GM12878 (cell line): ENCODE measurements around the gene TPPP. TPM values are rescaled to one million over a fixed set of nuclear protein-coding genes. Genes with fewer than 3 reads are reported as not detected.

Source experiments
- ATAC-seq: fragments of 200-7000 bp; cut with Tn5 transposase; 3 replicates; pipeline ENCODE4 v1.9.1; 2020; ENCODE audit warnings: mild to moderate bottlenecking, moderate library complexity
- BruUV-seq: library from RNA; stranded (reverse); fragments of 400-500 nt; replicated peaks from 2 replicates; lab custom pipeline; 2021; lab: Mats Ljungman, UMichigan
- CTCF ChIA-PET: fragments of 300-600 bp; sonication (Branson Sonifier 250); formaldehyde crosslinking; extraction: SDS; loops from one replicate; lab custom pipeline; 2021; ENCODE audit warnings: inconsistent platforms; lab: Yijun Ruan, JAX
- POLR2A ChIA-PET: fragments of 350-600 bp; formaldehyde crosslinking; extraction: SDS; loops from one replicate; lab custom pipeline; 2021; ENCODE audit warnings: inconsistent platforms; lab: Charles Lee
- RAD21 ChIA-PET: fragments of 300-600 bp; sonication (Branson Sonifier 250); formaldehyde crosslinking; loops from one replicate; lab custom pipeline; 2023; ENCODE audit warnings: antibody characterized with exemption; ENCODE audit not compliant: unreplicated experiment; lab: Charles Lee
- SMC1A ChIA-PET: fragments of 300-600 bp; sonication (Branson Sonifier 250); formaldehyde crosslinking; loops from one replicate; lab custom pipeline; 2023; ENCODE audit not compliant: unreplicated experiment, uncharacterized antibody; lab: Charles Lee
- DNase-seq: peaks from one replicate; pipeline ENCODE4 v3.0.0-alpha.2; 2011; ENCODE audit warnings: low read depth, low spot score
- FAIRE-seq: peaks from 3 replicates; lab custom pipeline; 2011; peaks lifted over from hg19 to GRCh38; lab: Jason Lieb, UNC
- H2AFZ ChIP-seq: 2 replicates; pipeline ENCODE4 v1.6.0; 2011; ENCODE audit warnings: low read depth, low read length, control low read depth; ENCODE audit not compliant: control insufficient read depth
- H3K27ac ChIP-seq: 2 replicates; pipeline ENCODE4 v1.5.1; 2011; ENCODE audit warnings: control low read depth; ENCODE audit not compliant: control insufficient read depth, insufficient read depth
- H3K27me3 ChIP-seq, 2 experiments: replicated peaks in 1 of 2; 2 replicates each; pipeline versions ENCODE4 v1.6.0 to v1.6.1; 2011; ENCODE audit warnings: low read length in 1 of 2; ENCODE audit not compliant: control insufficient read depth in 2 of 2, insufficient read depth in 2 of 2
- H3K36me3 ChIP-seq, 2 experiments: 2 replicates each; pipeline ENCODE4 v1.5.1; 2011; ENCODE audit warnings: low read length in 1 of 2; ENCODE audit not compliant: control insufficient read depth in 2 of 2, insufficient read depth in 2 of 2
- H3K4me1 ChIP-seq: 2 replicates; pipeline ENCODE4 v1.6.1; 2011; ENCODE audit warnings: mild to moderate bottlenecking, low read length, moderate library complexity, mixed read lengths; ENCODE audit not compliant: control insufficient read depth, insufficient read depth
- H3K4me2 ChIP-seq: 2 replicates; pipeline ENCODE4 v1.6.0; 2011; ENCODE audit warnings: control low read depth; ENCODE audit not compliant: control insufficient read depth, insufficient read depth
- H3K4me3 ChIP-seq: fragments of 200-600 bp; sonication (generic); 2 replicates; pipeline ENCODE4 v1.5.1; 2016
- H3K79me2 ChIP-seq: 2 replicates; pipeline ENCODE4 v1.6.0; 2011; ENCODE audit warnings: low read length; ENCODE audit not compliant: control insufficient read depth, insufficient read depth
- H3K9ac ChIP-seq: 2 replicates; pipeline ENCODE4 v1.8.0; 2011; ENCODE audit warnings: low read length, control low read depth, mixed read lengths; ENCODE audit not compliant: control insufficient read depth, insufficient read depth
- H3K9me3 ChIP-seq: replicated peaks from 3 replicates; pipeline ENCODE4 v1.5.1; 2011; ENCODE audit warnings: mild to moderate bottlenecking, low read length; ENCODE audit not compliant: control insufficient read depth, insufficient read depth
- H4K20me1 ChIP-seq: 2 replicates; pipeline ENCODE4 v1.6.0; 2011; ENCODE audit not compliant: control insufficient read depth, insufficient read depth
- BMI1 ChIP-seq: fragments of 450-650 bp; IDR thresholded peaks from 2 replicates; pipeline ENCODE4 v1.6.1; 2016; ENCODE audit warnings: mild to moderate bottlenecking, moderate library complexity, borderline replicate concordance
- MTA2 ChIP-seq: fragments of 450-650 bp; IDR thresholded peaks from 2 replicates; pipeline ENCODE4 v1.6.1; 2016; ENCODE audit warnings: low read depth, mild to moderate bottlenecking, moderate library complexity
- MYB ChIP-seq: fragments of 150-350 bp; IDR thresholded peaks from 2 replicates; pipeline ENCODE4 v1.6.1; 2014; ENCODE audit warnings: mild to moderate bottlenecking, low read depth, low read length, borderline replicate concordance
- RAD21 ChIP-seq: IDR thresholded peaks from 2 replicates; pipeline ENCODE4 v1.6.1; 2011; ENCODE audit warnings: mild to moderate bottlenecking, low read depth, low read length, moderate library complexity; ENCODE audit not compliant: insufficient read depth
- SMARCA5 ChIP-seq: fragments of 450-650 bp; IDR thresholded peaks from 2 replicates; pipeline ENCODE4 v1.6.1; 2017; ENCODE audit warnings: mild to moderate bottlenecking
- STAT1 ChIP-seq: fragments of 450-650 bp; conservative IDR thresholded peaks from 2 replicates; pipeline ENCODE4 v1.6.1; 2014; ENCODE audit warnings: antibody characterized with exemption, mild to moderate bottlenecking
- YY1 ChIP-seq: IDR thresholded peaks from 2 replicates; pipeline ENCODE4 v1.6.1; 2011; ENCODE audit warnings: low read depth, mild to moderate bottlenecking, low read length
- WGBS: methylation state at CpG from one replicate; pipeline ENCODE4 v1.1.6; 2016; ENCODE audit warnings: low lambda C conversion rate; ENCODE audit not compliant: insufficient replicate concordance, insufficient coverage; ENCODE audit errors: missing lambda C conversion rate; 5-methylcytosine and 5-hydroxymethylcytosine counted together
- in situ Hi-C: fragments of 300-500 bp; cut with MboI; formaldehyde crosslinking; loops from 9 replicates; pipeline ENCODE4 v1.14.3; 2018; ENCODE audit warnings: mixed read lengths
- intact Hi-C: fragments of 100-400 bp; cut with micrococcal nuclease; formaldehyde crosslinking; loops from one replicate; pipeline ENCODE4 v1.14.2; 2022; ENCODE audit not compliant: unreplicated experiment
- polyA plus RNA-seq, 11 experiments: library from polyadenylated mRNA; depleted of rRNA in 4 of 11; unstranded in 6 of 11; stranded (reverse) in 5 of 11; fragments of >200 nt; fragmentation: Nextera tagmentation in 4 of 11; fragmentation: Illumina TruSeq in 1 of 11; extraction: Ambion mirVana in 4 of 11; extraction: Trizol in 1 of 11; gene quantifications; 1 replicate in 1 of 11; 2 replicates in 10 of 11; pipeline versions ENCODE4 v1.2.1 to v1.2.3, GENCODE V29; 2011 to 2016; ENCODE audit warnings: inconsistent platforms in 2 of 11, missing spikeins in 2 of 11, low read depth in 1 of 11
- total RNA-seq, 4 experiments: library from RNA; depleted of rRNA in 3 of 4; stranded (reverse); fragments of >200 nt in 3 of 4; fragmentation: Illumina TruSeq in 1 of 4; extraction: Trizol in 1 of 4; gene quantifications; 2 replicates each; pipeline versions ENCODE4 v1.2.1 to v1.2.3, GENCODE V29; 2013 to 2021
- TF ChIP-seq, protein P1 (sequence below), 3 experiments: IDR thresholded peaks in 2 of 3; conservative IDR thresholded peaks in 1 of 3; 2 replicates each; pipeline ENCODE4 v1.5.1; 2011; ENCODE audit warnings: low read depth in 3 of 3, low read length in 3 of 3, mild to moderate bottlenecking in 3 of 3, control low read depth in 2 of 3, moderate library complexity in 2 of 3, inconsistent platforms in 1 of 3, mixed read lengths in 1 of 3; ENCODE audit not compliant: control insufficient read depth in 2 of 3, insufficient read depth in 1 of 3; ENCODE audit errors: extremely low read depth in 1 of 3
- TF ChIP-seq, protein P2 (sequence below): fragments of 450-650 bp; IDR thresholded peaks from 2 replicates; pipeline ENCODE4 v1.6.1; 2017; ENCODE audit warnings: mild to moderate bottlenecking

TPPP gene
- total and polyA plus RNA-seq, 10 of the 15 experiments (the other 5 are each of a cell fraction or from before 2014, with no cell fraction given): under 0.01 to 0.24 (median 0.04) TPM; not detected in 4

DNA sequence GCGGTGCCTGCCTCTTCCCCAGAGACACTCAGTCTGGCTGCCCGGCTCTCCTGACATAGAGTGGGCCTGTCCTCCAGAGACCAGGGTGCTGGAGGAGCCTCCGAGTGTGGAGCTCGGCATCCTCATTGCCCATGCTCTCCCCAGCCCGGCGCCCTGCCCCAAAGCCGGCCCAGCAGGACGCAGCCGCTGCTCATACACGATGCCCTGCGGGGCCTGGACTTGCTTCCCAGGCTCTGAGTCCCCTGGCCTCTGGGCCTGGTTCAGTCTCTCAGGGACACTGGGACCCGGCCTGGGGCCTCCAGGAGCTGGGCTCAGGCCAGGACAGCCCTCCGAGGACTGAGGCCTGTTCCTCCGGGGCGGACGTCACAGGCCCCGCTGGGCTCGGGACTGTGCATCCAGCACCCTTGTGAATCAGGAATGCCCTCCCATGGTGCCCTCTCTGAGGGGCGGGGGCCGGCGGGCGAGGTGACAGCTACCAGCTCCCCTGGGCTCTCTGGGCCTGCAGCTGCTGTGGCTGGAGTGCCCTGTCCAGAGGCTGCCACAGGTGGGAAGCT, 23.2 kb downstream of the TPPP start:
- in situ Hi-C loops: loop anchor here (5.0 kb wide), 1 partner anchor 232 kb away; no protein-coding TSS in a partner anchor

DNA sequence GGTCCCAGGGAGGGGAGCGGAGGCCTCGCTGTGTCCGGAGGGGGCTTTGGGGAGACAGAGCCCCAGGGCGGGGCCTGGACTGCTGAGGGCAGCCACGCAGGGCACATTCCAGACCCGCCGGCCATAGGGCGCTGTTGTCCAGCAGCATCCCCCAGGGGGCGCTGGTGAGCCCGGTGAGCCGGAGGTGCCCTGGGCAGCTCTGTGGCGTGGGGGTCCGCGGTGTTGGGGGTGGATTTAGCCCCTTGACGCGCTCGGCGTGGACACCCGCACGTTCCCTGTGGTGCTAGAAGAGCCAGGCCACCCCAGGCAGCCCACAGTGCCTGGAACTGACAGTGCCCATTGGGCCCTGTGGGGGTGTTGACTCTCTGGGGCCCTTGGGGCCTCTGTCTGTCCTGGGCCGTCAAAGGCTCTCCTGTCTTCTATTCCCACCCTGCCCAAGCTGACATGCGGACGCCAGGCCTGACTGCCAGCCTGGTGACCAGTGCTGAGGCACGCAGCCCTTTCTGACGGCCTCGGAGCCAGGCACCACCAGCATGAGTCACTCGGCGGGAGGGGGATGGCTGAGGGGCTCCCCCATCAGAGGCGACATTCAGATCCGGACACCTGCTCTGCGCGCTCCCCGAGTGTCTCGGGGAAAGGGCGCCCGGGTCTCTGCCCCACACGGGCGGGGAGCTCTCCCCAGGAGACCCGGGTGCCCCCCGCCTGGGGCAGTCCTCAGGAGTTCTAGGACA, 23.9 kb downstream of the TPPP start:
- Histone ChIP-seq H3K9me3 (no peaks in the 10 kb centered on the region), H3K9ac (no peak overlapping the region), H3K4me1 (no peaks in the 10 kb centered on the region), H3K27me3 (no peaks in the 10 kb centered on the region), H2AFZ (no peak overlapping the region), H3K4me3 (no peak overlapping the region), H3K36me3 (peaks cover 0 to 6% of the 10 kb centered on the region in 2 experiments; a peak in 2 of 4 replicates), H3K4me2 (no peak overlapping the region), H3K79me2 (no peaks in the 10 kb centered on the region), H3K27ac (no peak overlapping the region), H4K20me1 (no peaks in the 10 kb centered on the region)
- DNase-seq (no peak), ATAC-seq (peak; percentile 73), FAIRE-seq (no peak)
- TF ChIP-seq YY1: 0 out of 2 replicates have a peak, but pooled peaks have one; percentile 33
- TF ChIP-seq, protein P1, sequence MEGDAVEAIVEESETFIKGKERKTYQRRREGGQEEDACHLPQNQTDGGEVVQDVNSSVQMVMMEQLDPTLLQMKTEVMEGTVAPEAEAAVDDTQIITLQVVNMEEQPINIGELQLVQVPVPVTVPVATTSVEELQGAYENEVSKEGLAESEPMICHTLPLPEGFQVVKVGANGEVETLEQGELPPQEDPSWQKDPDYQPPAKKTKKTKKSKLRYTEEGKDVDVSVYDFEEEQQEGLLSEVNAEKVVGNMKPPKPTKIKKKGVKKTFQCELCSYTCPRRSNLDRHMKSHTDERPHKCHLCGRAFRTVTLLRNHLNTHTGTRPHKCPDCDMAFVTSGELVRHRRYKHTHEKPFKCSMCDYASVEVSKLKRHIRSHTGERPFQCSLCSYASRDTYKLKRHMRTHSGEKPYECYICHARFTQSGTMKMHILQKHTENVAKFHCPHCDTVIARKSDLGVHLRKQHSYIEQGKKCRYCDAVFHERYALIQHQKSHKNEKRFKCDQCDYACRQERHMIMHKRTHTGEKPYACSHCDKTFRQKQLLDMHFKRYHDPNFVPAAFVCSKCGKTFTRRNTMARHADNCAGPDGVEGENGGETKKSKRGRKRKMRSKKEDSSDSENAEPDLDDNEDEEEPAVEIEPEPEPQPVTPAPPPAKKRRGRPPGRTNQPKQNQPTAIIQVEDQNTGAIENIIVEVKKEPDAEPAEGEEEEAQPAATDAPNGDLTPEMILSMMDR (IDR thresholded peaks at IDR 0.05 in 2 of 3, conservative IDR thresholded peaks at IDR 0.05 in 1 of 3; ENCODE audit: control insufficient read depth in 2 of 3, extremely low read depth in 1 of 3, insufficient read depth in 1 of 3, low read depth in 3 of 3, low read length in 3 of 3): peak; percentile 58 to 92 (median 70)
- no peak for TF ChIP-seq MTA2
- peak; percentile 29; the same call in 1 of the 2 replicates for TF ChIP-seq RAD21
- TF ChIP-seq, protein P2, sequence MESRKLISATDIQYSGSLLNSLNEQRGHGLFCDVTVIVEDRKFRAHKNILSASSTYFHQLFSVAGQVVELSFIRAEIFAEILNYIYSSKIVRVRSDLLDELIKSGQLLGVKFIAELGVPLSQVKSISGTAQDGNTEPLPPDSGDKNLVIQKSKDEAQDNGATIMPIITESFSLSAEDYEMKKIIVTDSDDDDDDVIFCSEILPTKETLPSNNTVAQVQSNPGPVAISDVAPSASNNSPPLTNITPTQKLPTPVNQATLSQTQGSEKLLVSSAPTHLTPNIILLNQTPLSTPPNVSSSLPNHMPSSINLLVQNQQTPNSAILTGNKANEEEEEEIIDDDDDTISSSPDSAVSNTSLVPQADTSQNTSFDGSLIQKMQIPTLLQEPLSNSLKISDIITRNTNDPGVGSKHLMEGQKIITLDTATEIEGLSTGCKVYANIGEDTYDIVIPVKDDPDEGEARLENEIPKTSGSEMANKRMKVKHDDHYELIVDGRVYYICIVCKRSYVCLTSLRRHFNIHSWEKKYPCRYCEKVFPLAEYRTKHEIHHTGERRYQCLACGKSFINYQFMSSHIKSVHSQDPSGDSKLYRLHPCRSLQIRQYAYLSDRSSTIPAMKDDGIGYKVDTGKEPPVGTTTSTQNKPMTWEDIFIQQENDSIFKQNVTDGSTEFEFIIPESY: peak; percentile 75
- TF ChIP-seq STAT1: no peak
- no peak for TF ChIP-seq MYB
- no peak for TF ChIP-seq BMI1
- no TSS peak for BruUV-seq
- intact Hi-C loops: no loop called here
- ChIA-PET RAD21 (interaction anchor here (1.4 kb wide), 1 partner anchor 231 kb away, joined by 3 read pairs; no protein-coding TSS in a partner anchor), POLR2A (no interaction called here), CTCF (interaction anchor here (0.6 to 1.7 kb wide), 3 partner anchors 232 to 384 kb away, joined by 3 to 6 read pairs (median 4); no protein-coding TSS in a partner anchor), SMC1A (no interaction called here)
- in situ Hi-C loops: no loop called here
- 58% methylated on average over 39 of the region's 40 CpGs for WGBS

More for the DNA sequence above, 23.2 kb downstream of the TPPP start:
- no peak for FAIRE-seq
- WGBS: 73% methylated on average over 13 of the region's 22 CpGs
- H4K20me1 ChIP-seq: no peaks in the 10 kb centered on the region
- ChIA-PET CTCF (interaction anchor here (1.2 to 1.7 kb wide), 2 partner anchors 231 to 235 kb away, joined by 3 to 6 read pairs; no protein-coding TSS in a partner anchor), SMC1A (no interaction called here), RAD21 (interaction anchor here (1.4 kb wide), 1 partner anchor 231 kb away, joined by 3 read pairs; no protein-coding TSS in a partner anchor), POLR2A (no interaction called here)
- H3K79me2 ChIP-seq: no peaks in the 10 kb centered on the region
- no peak for ATAC-seq
- intact Hi-C loops: loop anchor here (2.0 kb wide), 1 partner anchor 233 kb away; no protein-coding TSS in a partner anchor
- no peaks in the 10 kb centered on the region for H3K27me3 ChIP-seq
- H3K4me3 ChIP-seq: no peak overlapping the region
- peaks cover 0 to 3% of the 10 kb centered on the region in 2 experiments; a peak in 2 of 4 replicates for H3K36me3 ChIP-seq
- H3K9ac ChIP-seq: no peak overlapping the region
- H3K9me3 ChIP-seq: no peaks in the 10 kb centered on the region
- no peak overlapping the region for H2AFZ ChIP-seq
- no peak overlapping the region for H3K4me2 ChIP-seq
- no peak for DNase-seq
- no TSS peak for BruUV-seq
- no peaks in the 10 kb centered on the region for H3K4me1 ChIP-seq
- TF ChIP-seq SMARCA5: no peak
- no peak overlapping the region for H3K27ac ChIP-seq
